Mammary epithelial cell (primary cell): ENCODE data around the gene VIM.

Source experiments
- EZH2 ChIP-seq: IDR thresholded peaks from 2 replicates; pipeline ENCODE4 v1.6.1; 2012; ENCODE audit warnings: low read length, inconsistent platforms, borderline replicate concordance
- TF ChIP-seq, protein P1 (sequence below), 2 donors: IDR thresholded peaks in 1 of 2; conservative IDR thresholded peaks in 1 of 2; 2 replicates each; pipeline ENCODE4 v1.5.1; 2011 to 2012; ENCODE audit warnings: inconsistent platforms in 2 of 2, low read length in 2 of 2, mild to moderate bottlenecking in 2 of 2, control low read depth in 1 of 2, low read depth in 1 of 2; ENCODE audit not compliant: insufficient read depth in 1 of 2; ENCODE audit errors: extremely low read depth in 1 of 2

- TF ChIP-seq, protein P1, sequence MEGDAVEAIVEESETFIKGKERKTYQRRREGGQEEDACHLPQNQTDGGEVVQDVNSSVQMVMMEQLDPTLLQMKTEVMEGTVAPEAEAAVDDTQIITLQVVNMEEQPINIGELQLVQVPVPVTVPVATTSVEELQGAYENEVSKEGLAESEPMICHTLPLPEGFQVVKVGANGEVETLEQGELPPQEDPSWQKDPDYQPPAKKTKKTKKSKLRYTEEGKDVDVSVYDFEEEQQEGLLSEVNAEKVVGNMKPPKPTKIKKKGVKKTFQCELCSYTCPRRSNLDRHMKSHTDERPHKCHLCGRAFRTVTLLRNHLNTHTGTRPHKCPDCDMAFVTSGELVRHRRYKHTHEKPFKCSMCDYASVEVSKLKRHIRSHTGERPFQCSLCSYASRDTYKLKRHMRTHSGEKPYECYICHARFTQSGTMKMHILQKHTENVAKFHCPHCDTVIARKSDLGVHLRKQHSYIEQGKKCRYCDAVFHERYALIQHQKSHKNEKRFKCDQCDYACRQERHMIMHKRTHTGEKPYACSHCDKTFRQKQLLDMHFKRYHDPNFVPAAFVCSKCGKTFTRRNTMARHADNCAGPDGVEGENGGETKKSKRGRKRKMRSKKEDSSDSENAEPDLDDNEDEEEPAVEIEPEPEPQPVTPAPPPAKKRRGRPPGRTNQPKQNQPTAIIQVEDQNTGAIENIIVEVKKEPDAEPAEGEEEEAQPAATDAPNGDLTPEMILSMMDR (conservative IDR thresholded peaks at IDR 0.05 in 1 of 2, IDR thresholded peaks at IDR 0.05 in 1 of 2; ENCODE audit: extremely low read depth in 1 of 2, insufficient read depth in 1 of 2, low read depth in 1 of 2, low read length in 2 of 2), result no peak
- TF ChIP-seq EZH2, result no peak
Measured at GRCh38 chr10:17200001-17200911, 27.8 kb upstream of the VIM start.
